LoVo (cell line): ENCODE measurements around the gene KDM4C.
A peak's percentile ranks its signal among the peaks of the same experiment; 100 is the strongest.
"Not testable (repeated sequence)": the region's sequence is repeated elsewhere in the genome, so short reads cannot be mapped to it uniquely, and the experiment has no call there.

Source experiments
- DNase-seq: peaks from one replicate; pipeline ENCODE4 v3.0.0-alpha.2; 2016; ENCODE audit warnings: low spot score

The KDM4C gene

GRCh38 chr9:6764523-6764922 is 6.8 kb downstream of the KDM4C start:
- no peak for DNase-seq

- DNase-seq: no peak
Observed at GRCh38 chr9:6764950-6765349, 7.2 kb downstream of the KDM4C start.

- no peak for DNase-seq
Observed at GRCh38 chr9:6765396-6765795, 7.6 kb downstream of the KDM4C start.

- no peak for DNase-seq
Observed at GRCh38 chr9:6766606-6767005, 8.8 kb downstream of the KDM4C start.

GRCh38 chr9:6768587-6768986 is 10.8 kb downstream of the KDM4C start:
- not testable (repeated sequence) for DNase-seq

GRCh38 chr9:6771722-6772121 is 13.9 kb downstream of the KDM4C start:
- DNase-seq: no peak

- DNase-seq: no peak
Observed at GRCh38 chr9:6777213-6777902, 19.6 kb downstream of the KDM4C start.

- DNase-seq: peak; percentile 34
Observed at GRCh38 chr9:6779417-6780241, 21.9 kb downstream of the KDM4C start.

GRCh38 chr9:6780690-6781089 is 22.9 kb downstream of the KDM4C start:
- DNase-seq: no peak

- DNase-seq: no peak
Observed at GRCh38 chr9:6781476-6781875, 23.7 kb downstream of the KDM4C start.

GRCh38 chr9:6782345-6782744 is 24.6 kb downstream of the KDM4C start:
- DNase-seq: no peak

- DNase-seq: no peak
Observed at GRCh38 chr9:6782981-6783380, 25.2 kb downstream of the KDM4C start.

- no peak for DNase-seq
Observed at GRCh38 chr9:6783753-6784152, 26.0 kb downstream of the KDM4C start.

- no peak for DNase-seq
Observed at GRCh38 chr9:6785682-6786081, 27.9 kb downstream of the KDM4C start.

GRCh38 chr9:6787793-6788161 is 30.0 kb downstream of the KDM4C start:
- DNase-seq: no peak

- peak; percentile 77 for DNase-seq
Observed at GRCh38 chr9:6788162-6789016, 30.6 kb downstream of the KDM4C start.

GRCh38 chr9:6789017-6789338 is 31.2 kb downstream of the KDM4C start:
- DNase-seq: not testable (repeated sequence)

GRCh38 chr9:6790866-6791265 is 33.1 kb downstream of the KDM4C start:
- no peak for DNase-seq

- DNase-seq: no peak
Observed at GRCh38 chr9:6793203-6793602, 35.4 kb downstream of the KDM4C start.

GRCh38 chr9:6794936-6795335 is 37.2 kb downstream of the KDM4C start:
- no peak for DNase-seq

GRCh38 chr9:6802926-6803325 is 45.2 kb downstream of the KDM4C start:
- DNase-seq: no peak

- no peak for DNase-seq
Observed at GRCh38 chr9:6805532-6805931, 47.8 kb downstream of the KDM4C start.

- DNase-seq: not testable (repeated sequence)
Observed at GRCh38 chr9:6806318-6806717, 48.5 kb downstream of the KDM4C start.
